Vagina (tissue), 2 donors: Measurements from ENCODE around the gene MEF2A.

Experiments used
- CTCF ChIP-seq, 3 experiments: fragments of 450-650 bp in 2 of 3; fragments of 200-600 bp in 1 of 3; sonication (generic) in 1 of 3; IDR thresholded peaks; one replicate each; pipeline ENCODE4 v1.5.1; 2017 to 2019; ENCODE audit warnings: antibody characterized with exemption in 3 of 3, mild to moderate bottlenecking in 2 of 3, moderate library complexity in 2 of 3
- POLR2A ChIP-seq, 2 donors: fragments of 450-650 bp; IDR thresholded peaks; one replicate each; pipeline ENCODE4 v1.6.1; 2017; ENCODE audit warnings: antibody characterized with exemption in 2 of 2, mild to moderate bottlenecking in 2 of 2, moderate library complexity in 2 of 2
- POLR2AphosphoS5 ChIP-seq, 2 donors: sonication (generic); formaldehyde crosslinking; IDR thresholded peaks; one replicate each; pipeline ENCODE4 v1.9.0; 2017; ENCODE audit warnings: antibody characterized with exemption in 2 of 2, mild to moderate bottlenecking in 2 of 2, low read depth in 1 of 2; ENCODE audit not compliant: insufficient read depth in 1 of 2

GRCh38 chr15:99542828-99543227 is 23.0 kb upstream of the MEF2A start:
- TF ChIP-seq POLR2A (IDR thresholded peaks at IDR 0.05) (no peak), POLR2AphosphoS5 (IDR thresholded peaks at IDR 0.05; ENCODE audit: insufficient read depth in 1 of 2, low read depth in 1 of 2) (no peak), CTCF (IDR thresholded peaks at IDR 0.05) (no peak)
